Psoas muscle (tissue), 8 donors: ENCODE measurements around the gene SYNPO2L. TPM values are rescaled to one million over a fixed set of nuclear protein-coding genes. Genes with fewer than 3 reads are reported as not detected.

Experiments
- ATAC-seq, 4 donors: fragments of 200-7000 bp; cut with Tn5 transposase; one replicate each; pipeline ENCODE4 v1.9.1; 2020; ENCODE audit warnings: moderate library complexity in 3 of 4, mild to moderate bottlenecking in 2 of 4
- DNase-seq, 2 donors: peaks; one replicate each; pipeline ENCODE4 v3.0.0-alpha.2; 2020
- H3K27ac ChIP-seq: fragments of 200-600 bp; one replicate; pipeline ENCODE4 v1.8.0; 2022
- H3K27me3 ChIP-seq, 3 donors: fragments of 200-600 bp in 1 of 3; one replicate each; pipeline versions ENCODE4 v1.6.1 to v1.8.0; 2013 to 2022; ENCODE audit warnings: low read length in 2 of 3, mild to moderate bottlenecking in 2 of 3, moderate library complexity in 1 of 3; ENCODE audit not compliant: insufficient read depth in 3 of 3
- H3K36me3 ChIP-seq, 2 donors: fragments of 200-600 bp in 1 of 2; one replicate each; pipeline versions ENCODE4 v1.6.1 to v1.8.0; 2013 to 2022; ENCODE audit warnings: low read depth in 1 of 2, mild to moderate bottlenecking in 1 of 2, moderate library complexity in 1 of 2; ENCODE audit not compliant: insufficient read depth in 1 of 2
- H3K4me1 ChIP-seq: fragments of 200-600 bp; one replicate; pipeline ENCODE4 v1.8.0; 2022
- H3K4me3 ChIP-seq: fragments of 200-600 bp; one replicate; pipeline ENCODE4 v1.8.0; 2022; ENCODE audit warnings: mild to moderate bottlenecking
- H3K9me3 ChIP-seq: fragments of 200-600 bp; one replicate; pipeline ENCODE4 v1.8.0; 2022
- CTCF ChIP-seq: fragments of 200-600 bp; IDR thresholded peaks from one replicate; pipeline ENCODE4 v1.8.0; 2022; ENCODE audit warnings: antibody characterized with exemption
- WGBS, 3 donors: extraction: QIAGEN DNeasy Blood & Tissue Kit; methylation state at CpG; one replicate each; pipeline versions ENCODE4 v1.1.6 to v1.1.7; 2013; 5-methylcytosine and 5-hydroxymethylcytosine counted together
- intact Hi-C, 2 donors: fragments of 100-400 bp; cut with DNase I; formaldehyde crosslinking; loops; one replicate each; pipeline versions ENCODE4 v1.11.0 to v1.14.2; 2022
- polyA plus RNA-seq, 3 donors: library from polyadenylated mRNA; stranded (reverse); fragments of 200-250 nt; gene quantifications; one replicate each; pipeline ENCODE4 v1.2.3, GENCODE V29; 2013
- total RNA-seq, 4 donors: library from RNA; stranded (reverse); fragmentation: NEBNext Ultra II Directional in 2 of 4; extraction: Animal tissue kit (Norgen Biotek cat#: 25700) in 2 of 4; gene quantifications; one replicate each; pipeline versions ENCODE4 v1.2.1 to v1.2.4, GENCODE V29; 2021 to 2023
- donor health status: healthy with polysubstance abuse.
- donor health status: DM: no; HTN: no; CAD: no; lungs with moderate emphysema.
- donor health status: Bipolar disorder and iron deficiency.
- donor health status: healthy.
- donor health status: DM: yes; HTN: yes; CAD: no.
- donor health status: DM: no; HTN: no; CAD: no.
- donor health status: DM: no; HTN: no; CAD: no.
- donor health status: DM: yes; HTN: yes; CAD: no.

SYNPO2L gene
- total and polyA plus RNA-seq, 7 donors, result 8.8 to 289 (median 132) TPM

- intact Hi-C loops, result no loop called here
- no peak for DNase-seq
- no peak for TF ChIP-seq CTCF
- Histone ChIP-seq H3K27ac (peak overlapping the region; percentile 98), H3K4me1 (peaks cover 62% of the 10 kb centered on the region), H3K4me3 (peak overlapping the region; percentile 73), H3K9me3 (no peaks in the 10 kb centered on the region), H3K27me3 (no peaks in the 10 kb centered on the region), H3K36me3 (peaks cover 0 to 33% of the 10 kb centered on the region in 2 donors)
- 47 to 61% (median 51%) methylated on average over 4 of the region's 4 CpGs for WGBS, 3 donors
- ATAC-seq, result no peak
These were observed 6.6 kb downstream of the SYNPO2L start for GRCh38 chr10:73648975-73649829.

GRCh38 chr10:73647875-73648651, 7.8 kb downstream of the SYNPO2L start:
- TF ChIP-seq CTCF, result no peak
- Histone ChIP-seq H3K4me1 (peaks cover 65% of the 10 kb centered on the region), H3K27ac (peak overlapping the region; percentile 98), H3K36me3 (peaks cover 0 to 25% of the 10 kb centered on the region in 2 donors), H3K4me3 (peak overlapping the region; percentile 68), H3K27me3 (no peaks in the 10 kb centered on the region), H3K9me3 (no peaks in the 10 kb centered on the region)
- ATAC-seq, result no peak
- intact Hi-C loops, result no loop called here
- 19 to 32% (median 20%) methylated on average over 29 to 35 of the region's 35 CpGs for WGBS, 3 donors
- peak in 1 of 2 donors; percentile 65 for DNase-seq

- WGBS, 3 donors, result 6 to 22% (median 10%) methylated on average over 30 to 32 of the region's 32 CpGs
- H3K9me3 ChIP-seq, result no peaks in the 10 kb centered on the region
- intact Hi-C loops, result no loop called here
- peaks cover 61% of the 10 kb centered on the region for H3K4me1 ChIP-seq
- TF ChIP-seq CTCF, result no peak
- H3K27me3 ChIP-seq, result no peaks in the 10 kb centered on the region
- peaks cover 0 to 17% of the 10 kb centered on the region in 2 donors for H3K36me3 ChIP-seq
- H3K4me3 ChIP-seq, result peak overlapping the region; percentile 68
- DNase-seq (peak; percentile 67 to 78), ATAC-seq (no peak)
- peak overlapping the region; percentile 98 for H3K27ac ChIP-seq
These were observed 8.5 kb downstream of the SYNPO2L start for GRCh38 chr10:73647211-73647874.

- no peaks in the 10 kb centered on the region for H3K27me3 ChIP-seq
- ATAC-seq (peak in 2 of 4 donors; percentile 6 to 63), DNase-seq (peak in 1 of 2 donors; percentile 83)
- intact Hi-C loops, result no loop called here
- TF ChIP-seq CTCF, result no peak
- 42 to 77% (median 56%) methylated on average over 9 of the region's 9 CpGs for WGBS, 3 donors
- peaks cover 63% of the 10 kb centered on the region for H3K4me1 ChIP-seq
- peaks cover 0 to 14% of the 10 kb centered on the region in 2 donors for H3K36me3 ChIP-seq
- no peaks in the 10 kb centered on the region for H3K9me3 ChIP-seq
- peak overlapping the region; percentile 98 for H3K27ac ChIP-seq
- H3K4me3 ChIP-seq, result peak overlapping the region; percentile 68
These were observed 9.2 kb downstream of the SYNPO2L start for GRCh38 chr10:73646598-73647041.
